Ascending aorta (tissue), 2 donors: Measurements from ENCODE around the gene MAEL. TPM values are rescaled to one million over a fixed set of nuclear protein-coding genes. Genes with fewer than 3 reads are reported as not detected.

Experiments used
- DNase-seq, 2 donors: peaks; one replicate each; pipeline ENCODE4 v3.0.0-alpha.2; 2019; ENCODE audit warnings: low spot score in 2 of 2
- H3K27ac ChIP-seq, 2 donors: fragments of 200-600 bp; sonication (generic); one replicate each; pipeline ENCODE4 v1.5.1; 2016 to 2017; ENCODE audit warnings: mild to moderate bottlenecking in 1 of 2
- H3K27me3 ChIP-seq: fragments of 200-600 bp; sonication (generic); one replicate; pipeline ENCODE4 v1.5.1; 2017
- H3K36me3 ChIP-seq, 2 donors: fragments of 200-600 bp; sonication (generic); one replicate each; pipeline ENCODE4 v1.5.1; 2016
- H3K4me1 ChIP-seq, 2 donors: fragments of 200-600 bp; sonication (generic); one replicate each; pipeline ENCODE4 v1.5.1; 2016 to 2017; ENCODE audit warnings: mild to moderate bottlenecking in 1 of 2
- H3K4me3 ChIP-seq, 2 donors: fragments of 200-600 bp; sonication (generic); one replicate each; pipeline ENCODE4 v1.5.1; 2016 to 2017; ENCODE audit warnings: mild to moderate bottlenecking in 1 of 2
- H3K9me3 ChIP-seq, 2 donors: fragments of 200-600 bp; sonication (generic); one replicate each; pipeline ENCODE4 v1.5.1; 2016
- intact Hi-C: fragments of 100-400 bp; cut with DNase I; formaldehyde crosslinking; loops from one replicate; pipeline ENCODE4 v1.15.1; 2023
- total RNA-seq: library from RNA; depleted of rRNA; stranded (reverse); fragments of >200 nt; gene quantifications from one replicate; pipeline ENCODE4 v1.1.0, GENCODE V29; 2016
- TF ChIP-seq, protein P1 (sequence below), 3 experiments: fragments of 200-600 bp in 2 of 3; fragments of 450-650 bp in 1 of 3; sonication (generic) in 2 of 3; IDR thresholded peaks; one replicate each; pipeline ENCODE4 v1.5.1; 2016 to 2019; ENCODE audit warnings: antibody characterized with exemption in 3 of 3, mild to moderate bottlenecking in 1 of 3, moderate library complexity in 1 of 3

Gene MAEL
- total RNA-seq, 1 donor from 2014 or later, result not detected

- intact Hi-C loops, result no loop called here
- H3K4me3 ChIP-seq, result no peak overlapping the region
- no peaks in the 10 kb centered on the region for H3K27me3 ChIP-seq
- H3K27ac ChIP-seq, result no peak overlapping the region
- H3K9me3 ChIP-seq, result no peaks in the 10 kb centered on the region
- DNase-seq, result no peak
- TF ChIP-seq, protein P1, sequence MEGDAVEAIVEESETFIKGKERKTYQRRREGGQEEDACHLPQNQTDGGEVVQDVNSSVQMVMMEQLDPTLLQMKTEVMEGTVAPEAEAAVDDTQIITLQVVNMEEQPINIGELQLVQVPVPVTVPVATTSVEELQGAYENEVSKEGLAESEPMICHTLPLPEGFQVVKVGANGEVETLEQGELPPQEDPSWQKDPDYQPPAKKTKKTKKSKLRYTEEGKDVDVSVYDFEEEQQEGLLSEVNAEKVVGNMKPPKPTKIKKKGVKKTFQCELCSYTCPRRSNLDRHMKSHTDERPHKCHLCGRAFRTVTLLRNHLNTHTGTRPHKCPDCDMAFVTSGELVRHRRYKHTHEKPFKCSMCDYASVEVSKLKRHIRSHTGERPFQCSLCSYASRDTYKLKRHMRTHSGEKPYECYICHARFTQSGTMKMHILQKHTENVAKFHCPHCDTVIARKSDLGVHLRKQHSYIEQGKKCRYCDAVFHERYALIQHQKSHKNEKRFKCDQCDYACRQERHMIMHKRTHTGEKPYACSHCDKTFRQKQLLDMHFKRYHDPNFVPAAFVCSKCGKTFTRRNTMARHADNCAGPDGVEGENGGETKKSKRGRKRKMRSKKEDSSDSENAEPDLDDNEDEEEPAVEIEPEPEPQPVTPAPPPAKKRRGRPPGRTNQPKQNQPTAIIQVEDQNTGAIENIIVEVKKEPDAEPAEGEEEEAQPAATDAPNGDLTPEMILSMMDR (IDR thresholded peaks at IDR 0.05), result no peak
- no peaks in the 10 kb centered on the region for H3K4me1 ChIP-seq
- H3K36me3 ChIP-seq, result no peaks in the 10 kb centered on the region
Observed at GRCh38 chr1:166956872-166957271, 32.2 kb upstream of the MAEL start.

- no peak overlapping the region for H3K27ac ChIP-seq
- intact Hi-C loops, result no loop called here
- H3K9me3 ChIP-seq, result no peaks in the 10 kb centered on the region
- TF ChIP-seq, protein P1 (IDR thresholded peaks at IDR 0.05), result no peak
- H3K4me3 ChIP-seq, result no peak overlapping the region
- DNase-seq, result no peak
- H3K36me3 ChIP-seq, result no peaks in the 10 kb centered on the region
- H3K4me1 ChIP-seq, result no peaks in the 10 kb centered on the region
- no peaks in the 10 kb centered on the region for H3K27me3 ChIP-seq
Observed at GRCh38 chr1:166960858-166961474, 28.1 kb upstream of the MAEL start.

GRCh38 chr1:166969074-166969677 is 19.9 kb upstream of the MAEL start:
- no peaks in the 10 kb centered on the region for H3K9me3 ChIP-seq
- intact Hi-C loops, result no loop called here
- no peaks in the 10 kb centered on the region for H3K36me3 ChIP-seq
- no peaks in the 10 kb centered on the region for H3K27me3 ChIP-seq
- TF ChIP-seq, protein P1 (IDR thresholded peaks at IDR 0.05), result no peak
- H3K4me3 ChIP-seq, result no peak overlapping the region
- no peak overlapping the region for H3K27ac ChIP-seq
- H3K4me1 ChIP-seq, result no peaks in the 10 kb centered on the region
- DNase-seq, result no peak

- intact Hi-C loops, result no loop called here
- H3K27ac ChIP-seq, result no peak overlapping the region
- H3K4me1 ChIP-seq, result peaks cover 0 to 6% of the 10 kb centered on the region in 2 donors
- no peak for DNase-seq
- TF ChIP-seq, protein P1 (IDR thresholded peaks at IDR 0.05), result no peak
- no peaks in the 10 kb centered on the region for H3K9me3 ChIP-seq
- H3K27me3 ChIP-seq, result no peaks in the 10 kb centered on the region
- no peak overlapping the region for H3K4me3 ChIP-seq
- H3K36me3 ChIP-seq, result no peaks in the 10 kb centered on the region
Observed at GRCh38 chr1:166971252-166971651, 17.8 kb upstream of the MAEL start.

- TF ChIP-seq, protein P1 (IDR thresholded peaks at IDR 0.05), result no peak
- Histone ChIP-seq H3K27ac (no peak overlapping the region), H3K9me3 (no peaks in the 10 kb centered on the region), H3K36me3 (no peaks in the 10 kb centered on the region), H3K4me1 (peaks cover 0 to 6% of the 10 kb centered on the region in 2 donors), H3K4me3 (no peak overlapping the region), H3K27me3 (no peaks in the 10 kb centered on the region)
- DNase-seq, result no peak
- intact Hi-C loops, result no loop called here
Observed at GRCh38 chr1:166972193-166972592, 16.9 kb upstream of the MAEL start.
